ENCODE measurements around the gene RSBN1. TPM values are rescaled to one million over a fixed set of nuclear protein-coding genes. Genes with fewer than 3 reads are reported as not detected.

RSBN1 gene
- total RNA-seq: 8.7 and 9.4 TPM in 2 replicates
- 6.4 and 10.2 TPM in 2 replicates for polyA plus RNA-seq
- polyA plus RNA-seq (2012): 4.2 and 4.8 TPM in 2 replicates
- polyA minus RNA-seq (ENCODE audit: low replicate concordance): 1.4 and 4.0 TPM in 2 replicates

GRCh38 chr1:113811888-113812660 is at the start of gene RSBN1:
Gene RSBN1 (minus strand): TSS chr1:113812476. CDS start chr1:113812412, 64 bp downstream.
- H4K20me1 ChIP-seq (ENCODE audit: control insufficient read depth, extremely low read depth, insufficient read depth, low read length): no peaks in the 10 kb centered on the region
- peak within 1 kb of the TSS; percentile 83 for H3K9ac ChIP-seq (ENCODE audit: insufficient read depth, low read length)
- H3K27ac ChIP-seq (ENCODE audit: insufficient read depth, low read length): peak within 1 kb of the TSS; percentile 85
- H3K27me3 ChIP-seq (ENCODE audit: control insufficient read depth, insufficient read depth, low read length): no peaks in the 10 kb centered on the region
- peak within 1 kb of the TSS; percentile 90 for H3K4me2 ChIP-seq (ENCODE audit: extremely low read depth, insufficient read depth, low read length)
- DNase-seq (ENCODE audit: low read depth in 2 of 2): peak; percentile 99 to 100
- H2AFZ ChIP-seq (ENCODE audit: low read length): peak within 1 kb of the TSS; percentile 70
- peak within 1 kb of the TSS; percentile 71 to 99 (median 96) for H3K4me3 ChIP-seq (replicated peaks in 1 of 4; ENCODE audit: control extremely low read depth in 1 of 4, insufficient read depth in 1 of 4, low read depth in 3 of 4, low read length in 4 of 4)
- no peaks in the 10 kb centered on the region for H3K9me3 ChIP-seq (ENCODE audit: control insufficient read depth, insufficient read depth, low read depth, low read length)
- H3K36me3 ChIP-seq (ENCODE audit: control insufficient read depth, insufficient read depth, low read length): no peaks in the 10 kb centered on the region
- no peaks in the 10 kb centered on the region for H3K4me1 ChIP-seq (ENCODE audit: control insufficient read depth, extremely low read depth, insufficient read depth, low read length)
- TF ChIP-seq, protein P1, sequence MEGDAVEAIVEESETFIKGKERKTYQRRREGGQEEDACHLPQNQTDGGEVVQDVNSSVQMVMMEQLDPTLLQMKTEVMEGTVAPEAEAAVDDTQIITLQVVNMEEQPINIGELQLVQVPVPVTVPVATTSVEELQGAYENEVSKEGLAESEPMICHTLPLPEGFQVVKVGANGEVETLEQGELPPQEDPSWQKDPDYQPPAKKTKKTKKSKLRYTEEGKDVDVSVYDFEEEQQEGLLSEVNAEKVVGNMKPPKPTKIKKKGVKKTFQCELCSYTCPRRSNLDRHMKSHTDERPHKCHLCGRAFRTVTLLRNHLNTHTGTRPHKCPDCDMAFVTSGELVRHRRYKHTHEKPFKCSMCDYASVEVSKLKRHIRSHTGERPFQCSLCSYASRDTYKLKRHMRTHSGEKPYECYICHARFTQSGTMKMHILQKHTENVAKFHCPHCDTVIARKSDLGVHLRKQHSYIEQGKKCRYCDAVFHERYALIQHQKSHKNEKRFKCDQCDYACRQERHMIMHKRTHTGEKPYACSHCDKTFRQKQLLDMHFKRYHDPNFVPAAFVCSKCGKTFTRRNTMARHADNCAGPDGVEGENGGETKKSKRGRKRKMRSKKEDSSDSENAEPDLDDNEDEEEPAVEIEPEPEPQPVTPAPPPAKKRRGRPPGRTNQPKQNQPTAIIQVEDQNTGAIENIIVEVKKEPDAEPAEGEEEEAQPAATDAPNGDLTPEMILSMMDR (conservative IDR thresholded peaks at IDR 0.05 in 1 of 2, IDR thresholded peaks at IDR 0.05 in 1 of 2; ENCODE audit: low read depth in 1 of 2, low read length in 2 of 2): no peak
- no peak for TF ChIP-seq EZH2 (IDR thresholded peaks at IDR 0.05; ENCODE audit: low read length, missing control alignments)
- H3K79me2 ChIP-seq (ENCODE audit: control insufficient read depth, insufficient read depth, low read length): peaks cover 46% of the 10 kb centered on the region

GRCh38 chr1:113861641-113862040 is 49.4 kb upstream of the RSBN1 start:
- no peak for DNase-seq (ENCODE audit: low read depth in 2 of 2)
- no peak overlapping the region for H3K27ac ChIP-seq (ENCODE audit: insufficient read depth, low read length)
- no peaks in the 10 kb centered on the region for H3K9me3 ChIP-seq (ENCODE audit: control insufficient read depth, insufficient read depth, low read depth, low read length)
- H3K27me3 ChIP-seq (ENCODE audit: control insufficient read depth, insufficient read depth, low read length): no peaks in the 10 kb centered on the region
- no peak overlapping the region for H3K9ac ChIP-seq (ENCODE audit: insufficient read depth, low read length)
- H3K79me2 ChIP-seq (ENCODE audit: control insufficient read depth, insufficient read depth, low read length): no peaks in the 10 kb centered on the region
- no peak overlapping the region for H3K4me3 ChIP-seq (replicated peaks in 1 of 4; ENCODE audit: control extremely low read depth in 1 of 4, insufficient read depth in 1 of 4, low read depth in 3 of 4, low read length in 4 of 4)
- H3K36me3 ChIP-seq (ENCODE audit: control insufficient read depth, insufficient read depth, low read length): no peaks in the 10 kb centered on the region
- no peak for TF ChIP-seq EZH2 (IDR thresholded peaks at IDR 0.05; ENCODE audit: low read length, missing control alignments)
- TF ChIP-seq, protein P1 (conservative IDR thresholded peaks at IDR 0.05 in 1 of 2, IDR thresholded peaks at IDR 0.05 in 1 of 2; ENCODE audit: low read depth in 1 of 2, low read length in 2 of 2): no peak
- no peak overlapping the region for H3K4me2 ChIP-seq (ENCODE audit: extremely low read depth, insufficient read depth, low read length)
- H2AFZ ChIP-seq (ENCODE audit: low read length): no peak overlapping the region
- H3K4me1 ChIP-seq (ENCODE audit: control insufficient read depth, extremely low read depth, insufficient read depth, low read length): peaks cover 12% of the 10 kb centered on the region
- H4K20me1 ChIP-seq (ENCODE audit: control insufficient read depth, extremely low read depth, insufficient read depth, low read length): no peaks in the 10 kb centered on the region

- H3K36me3 ChIP-seq (ENCODE audit: control insufficient read depth, insufficient read depth, low read length): no peaks in the 10 kb centered on the region
- peaks cover 12% of the 10 kb centered on the region for H3K4me1 ChIP-seq (ENCODE audit: control insufficient read depth, extremely low read depth, insufficient read depth, low read length)
- peak; percentile 55 to 85 for DNase-seq (ENCODE audit: low read depth in 2 of 2)
- TF ChIP-seq, protein P1 (conservative IDR thresholded peaks at IDR 0.05 in 1 of 2, IDR thresholded peaks at IDR 0.05 in 1 of 2; ENCODE audit: low read depth in 1 of 2, low read length in 2 of 2): no peak
- no peak for TF ChIP-seq EZH2 (IDR thresholded peaks at IDR 0.05; ENCODE audit: low read length, missing control alignments)
- H4K20me1 ChIP-seq (ENCODE audit: control insufficient read depth, extremely low read depth, insufficient read depth, low read length): no peaks in the 10 kb centered on the region
- H3K27me3 ChIP-seq (ENCODE audit: control insufficient read depth, insufficient read depth, low read length): no peaks in the 10 kb centered on the region
- peak overlapping the region; percentile 96 for H2AFZ ChIP-seq (ENCODE audit: low read length)
- H3K9ac ChIP-seq (ENCODE audit: insufficient read depth, low read length): peak overlapping the region; percentile 26
- H3K79me2 ChIP-seq (ENCODE audit: control insufficient read depth, insufficient read depth, low read length): no peaks in the 10 kb centered on the region
- H3K4me2 ChIP-seq (ENCODE audit: extremely low read depth, insufficient read depth, low read length): peak overlapping the region; percentile 60
- peak overlapping the region; percentile 86 for H3K27ac ChIP-seq (ENCODE audit: insufficient read depth, low read length)
- no peaks in the 10 kb centered on the region for H3K9me3 ChIP-seq (ENCODE audit: control insufficient read depth, insufficient read depth, low read depth, low read length)
- peak overlapping the region in 1 of 4 experiments; percentile 13 for H3K4me3 ChIP-seq (replicated peaks in 1 of 4; ENCODE audit: control extremely low read depth in 1 of 4, insufficient read depth in 1 of 4, low read depth in 3 of 4, low read length in 4 of 4)
Observed at GRCh38 chr1:113860891-113861290, 48.6 kb upstream of the RSBN1 start.

Measured in fibroblast of lung (primary cell).